Measurements from ENCODE around the gene C2CD4A. TPM values are rescaled to one million over a fixed set of nuclear protein-coding genes. Genes with fewer than 3 reads are reported as not detected.

C2CD4A gene
- polyA plus RNA-seq, 2 of the 4 experiments (the other 2 are of a cell fraction), result 0.32 TPM; not detected in 1

DNA sequence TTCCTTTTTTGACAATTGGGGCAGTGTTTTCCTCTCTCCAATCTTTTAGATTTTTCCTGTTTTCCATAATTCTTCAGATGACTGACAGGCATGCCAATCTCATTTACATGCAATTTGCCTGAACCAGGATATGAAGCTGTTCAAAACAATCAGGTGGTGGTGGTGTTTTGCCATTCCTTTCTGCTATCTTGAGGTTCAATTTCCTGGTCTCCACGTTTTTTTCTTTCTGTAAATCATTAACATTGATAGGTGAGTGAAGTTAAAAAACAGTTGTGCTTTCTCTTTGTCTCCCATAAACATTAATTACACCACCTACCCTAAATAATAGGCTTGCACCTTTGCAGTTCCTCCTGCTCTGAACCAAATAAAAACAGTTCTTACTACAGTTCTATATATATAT lies 49.1 kb downstream of the C2CD4A start:
- no peaks in the 10 kb centered on the region for H3K9me3 ChIP-seq
- TF ChIP-seq RAD21 (conservative IDR thresholded peaks at IDR 0.05 in 1 of 2, IDR thresholded peaks at IDR 0.05 in 1 of 2) (no peak), FOXS1 (CRISPR knock-in tag; IDR thresholded peaks at IDR 0.05) (no peak), JUN (IDR thresholded peaks at IDR 0.05) (no peak), CBX8 (IDR thresholded peaks at IDR 0.05) (no peak), NPAS2 (CRISPR knock-in tag; IDR thresholded peaks at IDR 0.05; ENCODE audit: borderline replicate concordance) (no peak), RARB (CRISPR knock-in tag; IDR thresholded peaks at IDR 0.05) (no peak), MAZ (IDR thresholded peaks at IDR 0.05; ENCODE audit: borderline replicate concordance, low read depth, low read length) (no peak), ZNF302 (CRISPR knock-in tag; IDR thresholded peaks at IDR 0.05) (no peak), TFCP2L1 (CRISPR knock-in tag; IDR thresholded peaks at IDR 0.05) (no peak), GATA3 (IDR thresholded peaks at IDR 0.05; ENCODE audit: borderline replicate concordance) (no peak), MYC (IDR thresholded peaks at IDR 0.05; ENCODE audit: borderline replicate concordance, low read length) (no peak)
- POLR2A ChIA-PET, result no interaction called here
- H3K4me2 ChIP-seq, result peak overlapping the region; percentile 32; the same call in 1 of the 3 replicates
- CTCF ChIA-PET, result interaction anchor here (1.4 to 3.2 kb wide), 2 partner anchors 10 to 191 kb away, joined by 5 to 11 read pairs; no protein-coding TSS in a partner anchor
- DNase-seq (ENCODE audit: low read depth in 1 of 2, low spot score in 1 of 2) (peak in 1 of 2 experiments; percentile 33), FAIRE-seq (no peak), ATAC-seq (no peak)
- no peak overlapping the region for H3K4me3 ChIP-seq
- peak overlapping the region; percentile 3 to 57; a peak in 1 of 6 replicates for H3K27ac ChIP-seq
- 2% methylated on average over 1 of the region's 1 CpG for WGBS (ENCODE audit: missing lambda C conversion rate)
- peaks cover 53% of the 10 kb centered on the region for H3K4me1 ChIP-seq

DNA sequence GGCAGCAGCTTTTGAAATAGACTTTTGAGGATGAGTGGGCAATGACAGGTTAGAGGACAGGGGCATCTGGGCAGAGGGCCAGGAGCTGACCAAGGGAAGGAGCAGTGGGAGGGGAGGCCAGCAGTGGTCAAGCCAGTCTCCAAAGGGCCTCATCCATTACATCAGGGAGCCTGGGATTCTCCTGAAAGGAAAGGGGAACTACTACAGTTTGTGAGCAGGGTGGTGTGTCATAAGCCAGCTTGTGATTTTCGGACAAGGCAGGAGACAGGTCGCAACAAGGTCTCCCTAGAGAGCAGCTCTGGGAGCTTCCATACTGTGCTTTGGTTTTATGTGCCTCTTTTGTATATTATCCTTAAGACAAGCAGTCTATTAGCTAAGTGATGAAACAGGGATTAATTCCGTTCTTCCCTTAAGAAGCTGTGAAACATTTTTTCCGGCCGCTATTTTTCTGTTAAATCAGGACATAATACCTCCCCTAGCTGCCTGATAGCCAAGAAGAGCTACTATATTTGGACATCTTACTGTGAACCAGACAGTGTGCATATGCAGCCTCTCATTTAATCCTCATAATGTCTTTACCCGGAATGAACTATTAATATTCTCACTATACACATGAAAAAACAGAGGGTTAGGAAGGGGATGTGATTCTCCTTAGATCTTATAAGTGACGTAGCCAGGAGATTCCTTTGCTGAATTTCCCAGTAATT lies 51.9 kb downstream of the C2CD4A start:
- peak; percentile 23 to 41; a peak in 3 of 6 replicates for ATAC-seq
- WGBS (ENCODE audit: missing lambda C conversion rate), result 91% methylated on average over 7 of the region's 7 CpGs

GRCh38 chr15:62119227-62119864 lies 52.6 kb downstream of the C2CD4A start:
- peaks cover 34% of the 10 kb centered on the region for H3K4me1 ChIP-seq
- ChIA-PET POLR2A (interaction anchor here (1.1 kb wide), 1 partner anchor 59 kb away, joined by 4 read pairs; the partner anchor contains the start of gene VPS13C), CTCF (interaction anchor here (0.6 to 1.6 kb wide), 9 partner anchors 12 to 188 kb away, joined by 3 to 5 read pairs (median 3); partner anchors contain the start of gene C2CD4B)
- 46% methylated on average over 7 of the region's 7 CpGs for WGBS (ENCODE audit: missing lambda C conversion rate)
- DNase-seq (ENCODE audit: low read depth in 1 of 2, low spot score in 1 of 2) (peak; percentile 53 to 82), ATAC-seq (peak; percentile 82 to 86), FAIRE-seq (peak; percentile 93)
- H3K4me3 ChIP-seq, result no peak overlapping the region
- peak overlapping the region; percentile 55 for H3K4me2 ChIP-seq
- no peaks in the 10 kb centered on the region for H3K9me3 ChIP-seq
- peak overlapping the region; percentile 66 to 77 for H3K27ac ChIP-seq
- TF ChIP-seq BHLHE40 (IDR thresholded peaks at IDR 0.05; ENCODE audit: low read depth, low read length) (no peak), NR3C1 (IDR thresholded peaks at IDR 0.05) (no peak), JUNB (IDR thresholded peaks at IDR 0.05) (peak; percentile 51), TP53 (CRISPR knock-in tag; IDR thresholded peaks at IDR 0.05) (no peak), ESRRA (IDR thresholded peaks at IDR 0.05; ENCODE audit: borderline replicate concordance, low read length) (no peak), MAFK (IDR thresholded peaks at IDR 0.05; ENCODE audit: partially characterized antibody) (peak; percentile 69), FOSB (CRISPR knock-in tag; IDR thresholded peaks at IDR 0.05) (no peak), CEBPB (IDR thresholded peaks at IDR 0.05) (peak; percentile 86 to 94), RCOR1 (IDR thresholded peaks at IDR 0.05; ENCODE audit: low read depth, low read length) (no peak), HOXB5 (CRISPR knock-in tag; IDR thresholded peaks at IDR 0.05) (no peak), MAX (IDR thresholded peaks at IDR 0.05) (peak; percentile 43; the same call in 1 of the 2 replicates), JUN (IDR thresholded peaks at IDR 0.05) (peak in 1 of 2 experiments; percentile 22; a peak in 1 of 5 replicates), ZSCAN20 (CRISPR knock-in tag; IDR thresholded peaks at IDR 0.05) (0 out of 2 replicates have a peak, but pooled peaks have one; percentile 39), ZNF302 (CRISPR knock-in tag; IDR thresholded peaks at IDR 0.05) (no peak)
- TF ChIP-seq, protein P1, sequence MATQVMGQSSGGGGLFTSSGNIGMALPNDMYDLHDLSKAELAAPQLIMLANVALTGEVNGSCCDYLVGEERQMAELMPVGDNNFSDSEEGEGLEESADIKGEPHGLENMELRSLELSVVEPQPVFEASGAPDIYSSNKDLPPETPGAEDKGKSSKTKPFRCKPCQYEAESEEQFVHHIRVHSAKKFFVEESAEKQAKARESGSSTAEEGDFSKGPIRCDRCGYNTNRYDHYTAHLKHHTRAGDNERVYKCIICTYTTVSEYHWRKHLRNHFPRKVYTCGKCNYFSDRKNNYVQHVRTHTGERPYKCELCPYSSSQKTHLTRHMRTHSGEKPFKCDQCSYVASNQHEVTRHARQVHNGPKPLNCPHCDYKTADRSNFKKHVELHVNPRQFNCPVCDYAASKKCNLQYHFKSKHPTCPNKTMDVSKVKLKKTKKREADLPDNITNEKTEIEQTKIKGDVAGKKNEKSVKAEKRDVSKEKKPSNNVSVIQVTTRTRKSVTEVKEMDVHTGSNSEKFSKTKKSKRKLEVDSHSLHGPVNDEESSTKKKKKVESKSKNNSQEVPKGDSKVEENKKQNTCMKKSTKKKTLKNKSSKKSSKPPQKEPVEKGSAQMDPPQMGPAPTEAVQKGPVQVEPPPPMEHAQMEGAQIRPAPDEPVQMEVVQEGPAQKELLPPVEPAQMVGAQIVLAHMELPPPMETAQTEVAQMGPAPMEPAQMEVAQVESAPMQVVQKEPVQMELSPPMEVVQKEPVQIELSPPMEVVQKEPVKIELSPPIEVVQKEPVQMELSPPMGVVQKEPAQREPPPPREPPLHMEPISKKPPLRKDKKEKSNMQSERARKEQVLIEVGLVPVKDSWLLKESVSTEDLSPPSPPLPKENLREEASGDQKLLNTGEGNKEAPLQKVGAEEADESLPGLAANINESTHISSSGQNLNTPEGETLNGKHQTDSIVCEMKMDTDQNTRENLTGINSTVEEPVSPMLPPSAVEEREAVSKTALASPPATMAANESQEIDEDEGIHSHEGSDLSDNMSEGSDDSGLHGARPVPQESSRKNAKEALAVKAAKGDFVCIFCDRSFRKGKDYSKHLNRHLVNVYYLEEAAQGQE (IDR thresholded peaks at IDR 0.05), result no peak
- TF ChIP-seq, protein P2, sequence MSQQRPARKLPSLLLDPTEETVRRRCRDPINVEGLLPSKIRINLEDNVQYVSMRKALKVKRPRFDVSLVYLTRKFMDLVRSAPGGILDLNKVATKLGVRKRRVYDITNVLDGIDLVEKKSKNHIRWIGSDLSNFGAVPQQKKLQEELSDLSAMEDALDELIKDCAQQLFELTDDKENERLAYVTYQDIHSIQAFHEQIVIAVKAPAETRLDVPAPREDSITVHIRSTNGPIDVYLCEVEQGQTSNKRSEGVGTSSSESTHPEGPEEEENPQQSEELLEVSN (IDR thresholded peaks at IDR 0.05; ENCODE audit: borderline replicate concordance, low read depth), result no peak

More for the DNA sequence above, 51.9 kb downstream of the C2CD4A start:
- no peaks in the 10 kb centered on the region for H3K9me3 ChIP-seq
- H3K4me2 ChIP-seq, result peak overlapping the region; percentile 55
- peak overlapping the region; percentile 66 to 77 for H3K27ac ChIP-seq
- ChIA-PET POLR2A (interaction anchor here (1.1 kb wide), 1 partner anchor 58 kb away, joined by 4 read pairs; the partner anchor contains the start of gene VPS13C), CTCF (interaction anchor here (0.6 to 1.6 kb wide), 13 partner anchors 12 to 225 kb away, joined by 3 to 5 read pairs (median 3); partner anchors contain the start of genes C2CD4A and C2CD4B)
- no peak for TF ChIP-seq GATA3 (IDR thresholded peaks at IDR 0.05; ENCODE audit: borderline replicate concordance)
- no peak for TF ChIP-seq FOSB (CRISPR knock-in tag; IDR thresholded peaks at IDR 0.05)
- no peak for TF ChIP-seq JUNB (IDR thresholded peaks at IDR 0.05)
- no peak for TF ChIP-seq ZC3H11A (IDR thresholded peaks at IDR 0.05)
- no peak for TF ChIP-seq RARB (CRISPR knock-in tag; IDR thresholded peaks at IDR 0.05)
- TF ChIP-seq EHMT2 (IDR thresholded peaks at IDR 0.05; ENCODE audit: low read depth), result no peak
- TF ChIP-seq NPAS2 (CRISPR knock-in tag; IDR thresholded peaks at IDR 0.05; ENCODE audit: borderline replicate concordance), result no peak
- FAIRE-seq (no peak), DNase-seq (ENCODE audit: low read depth in 1 of 2, low spot score in 1 of 2) (no peak)
- H3K4me1 ChIP-seq, result peaks cover 28% of the 10 kb centered on the region
- no peak overlapping the region for H3K4me3 ChIP-seq
